Thyroid gland (tissue), 4 donors: ENCODE measurements around the gene STXBP1. TPM values are rescaled to one million over a fixed set of nuclear protein-coding genes. Genes with fewer than 3 reads are reported as not detected.
A peak's percentile ranks its signal among the peaks of the same experiment; 100 is the strongest.

Experiments
- DNase-seq, 2 donors: peaks; one replicate each; pipeline ENCODE4 v3.0.0-alpha.2; 2019
- H3K27ac ChIP-seq, 3 donors: fragments of 200-600 bp; sonication (generic); 1 replicate in 2 of 3; 2 replicates in 1 of 3; pipeline ENCODE4 v1.5.1; 2016 to 2019; ENCODE audit warnings: mild to moderate bottlenecking in 1 of 3, moderate library complexity in 1 of 3
- H3K27me3 ChIP-seq: fragments of 200-600 bp; sonication (generic); one replicate; pipeline ENCODE4 v1.5.1; 2019
- H3K36me3 ChIP-seq, 2 donors: fragments of 200-600 bp; sonication (generic); one replicate each; pipeline ENCODE4 v1.5.1; 2016 to 2019
- H3K4me1 ChIP-seq, 2 donors: fragments of 200-600 bp; sonication (generic); one replicate each; pipeline ENCODE4 v1.5.1; 2017 to 2019
- H3K4me3 ChIP-seq, 3 donors: fragments of 200-600 bp; sonication (generic); replicated peaks in 1 of 3; 1 replicate in 2 of 3; 2 replicates in 1 of 3; pipeline ENCODE4 v1.5.1; 2016; ENCODE audit warnings: mild to moderate bottlenecking in 1 of 3
- H3K9me3 ChIP-seq: fragments of 200-600 bp; sonication (generic); one replicate; pipeline ENCODE4 v1.5.1; 2017
- POLR2A ChIP-seq, 2 donors: fragments of 450-650 bp; IDR thresholded peaks; one replicate each; pipeline ENCODE4 v1.6.1; 2017; ENCODE audit warnings: antibody characterized with exemption in 2 of 2, mild to moderate bottlenecking in 2 of 2, moderate library complexity in 1 of 2
- WGBS, 2 donors: methylation state at CpG; one replicate each; pipeline ENCODE4 v1.1.5; 2017; 5-methylcytosine and 5-hydroxymethylcytosine counted together
- intact Hi-C: fragments of 100-400 bp; cut with DNase I; formaldehyde crosslinking; loops from one replicate; pipeline ENCODE4 v1.15.1; 2023
- total RNA-seq, 4 donors: library from RNA; depleted of rRNA; stranded (reverse); fragments of >200 nt; gene quantifications; one replicate each; pipeline ENCODE4 v1.2.3, GENCODE V29; 2016
- TF ChIP-seq, protein P1 (sequence below), 6 experiments: fragments of 200-600 bp in 3 of 6; fragments of 450-650 bp in 3 of 6; sonication (generic) in 3 of 6; IDR thresholded peaks; one replicate each; pipeline ENCODE4 v1.5.1; 2016 to 2019; ENCODE audit warnings: antibody characterized with exemption in 6 of 6, mild to moderate bottlenecking in 2 of 6, inconsistent platforms in 1 of 6, moderate library complexity in 1 of 6

The STXBP1 gene
- total RNA-seq, 4 donors from 2014 or later = 23.8 to 139 (median 106) TPM

DNA sequence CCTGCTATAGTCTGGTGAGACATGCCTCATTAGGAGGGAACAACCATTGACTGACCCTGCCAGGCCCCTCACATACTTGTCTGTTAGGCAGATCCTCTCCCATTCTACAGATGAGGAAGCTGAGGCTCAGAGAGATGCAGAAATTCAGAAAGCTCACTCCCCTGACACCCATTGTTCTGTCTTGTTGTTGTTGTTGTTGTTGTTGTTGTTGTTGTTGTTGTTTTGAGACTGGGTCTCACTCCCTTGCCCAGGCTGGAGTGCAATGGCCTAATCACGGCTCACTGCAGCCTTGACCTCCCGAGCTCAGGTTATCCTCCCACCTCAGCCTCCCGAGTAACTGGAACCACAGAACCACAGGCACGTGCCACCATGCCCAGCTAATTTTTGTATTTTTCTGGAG lies 81.6 kb downstream of the STXBP1 start:
- H3K4me3 ChIP-seq = no peak overlapping the region
- H3K9me3 ChIP-seq = no peaks in the 10 kb centered on the region
- no peak for DNase-seq
- H3K27me3 ChIP-seq = no peaks in the 10 kb centered on the region
- intact Hi-C loops = no loop called here
- peaks cover 0 to under 1% of the 10 kb centered on the region in 2 donors for H3K4me1 ChIP-seq
- H3K36me3 ChIP-seq = peaks cover 0 to 11% of the 10 kb centered on the region in 2 donors
- TF ChIP-seq, protein P1, sequence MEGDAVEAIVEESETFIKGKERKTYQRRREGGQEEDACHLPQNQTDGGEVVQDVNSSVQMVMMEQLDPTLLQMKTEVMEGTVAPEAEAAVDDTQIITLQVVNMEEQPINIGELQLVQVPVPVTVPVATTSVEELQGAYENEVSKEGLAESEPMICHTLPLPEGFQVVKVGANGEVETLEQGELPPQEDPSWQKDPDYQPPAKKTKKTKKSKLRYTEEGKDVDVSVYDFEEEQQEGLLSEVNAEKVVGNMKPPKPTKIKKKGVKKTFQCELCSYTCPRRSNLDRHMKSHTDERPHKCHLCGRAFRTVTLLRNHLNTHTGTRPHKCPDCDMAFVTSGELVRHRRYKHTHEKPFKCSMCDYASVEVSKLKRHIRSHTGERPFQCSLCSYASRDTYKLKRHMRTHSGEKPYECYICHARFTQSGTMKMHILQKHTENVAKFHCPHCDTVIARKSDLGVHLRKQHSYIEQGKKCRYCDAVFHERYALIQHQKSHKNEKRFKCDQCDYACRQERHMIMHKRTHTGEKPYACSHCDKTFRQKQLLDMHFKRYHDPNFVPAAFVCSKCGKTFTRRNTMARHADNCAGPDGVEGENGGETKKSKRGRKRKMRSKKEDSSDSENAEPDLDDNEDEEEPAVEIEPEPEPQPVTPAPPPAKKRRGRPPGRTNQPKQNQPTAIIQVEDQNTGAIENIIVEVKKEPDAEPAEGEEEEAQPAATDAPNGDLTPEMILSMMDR (IDR thresholded peaks at IDR 0.05) = no peak
- no peak for TF ChIP-seq POLR2A (IDR thresholded peaks at IDR 0.05)
- 96% methylated on average over 4 of the region's 4 CpGs for WGBS, 2 donors
- no peak overlapping the region for H3K27ac ChIP-seq

DNA sequence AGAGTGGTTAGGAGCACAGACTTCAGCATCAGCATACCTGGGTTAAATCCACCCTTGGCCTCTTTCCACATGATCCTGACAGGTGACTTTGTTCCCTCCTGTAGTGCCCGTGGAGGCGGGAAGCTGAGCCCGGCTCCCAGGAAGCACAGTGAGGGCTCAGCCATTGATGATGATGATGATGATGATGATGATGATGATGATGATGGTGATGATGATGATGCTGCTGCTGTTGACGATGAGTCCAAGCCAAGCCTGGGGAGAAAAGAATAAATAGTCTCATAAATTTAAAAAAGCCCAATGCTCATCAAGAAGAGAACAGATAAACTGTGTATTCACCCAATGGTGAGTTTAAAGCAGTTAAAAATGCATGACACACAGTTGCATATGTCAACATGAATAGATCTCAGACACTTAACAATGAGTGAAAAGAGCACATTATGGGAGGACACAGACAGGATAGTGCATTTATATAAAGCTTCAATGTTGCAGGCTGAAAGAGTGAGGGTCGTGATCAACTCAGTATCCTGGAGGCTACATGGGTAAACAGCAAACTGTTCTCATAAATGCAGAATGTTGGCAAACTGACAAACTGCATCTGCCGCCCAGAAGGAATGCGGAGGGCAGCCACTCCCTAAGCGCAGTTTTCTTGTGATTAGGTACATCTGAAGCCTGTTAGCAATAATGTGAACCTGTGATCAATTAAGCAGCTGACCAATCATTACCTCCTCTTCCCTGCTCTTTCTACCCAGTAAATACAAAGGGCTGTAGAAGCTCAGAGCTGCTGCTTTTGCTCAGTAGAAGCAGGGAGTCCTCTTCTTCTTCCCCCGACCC lies 83.0 kb downstream of the STXBP1 start:
- Histone ChIP-seq H3K9me3 (no peaks in the 10 kb centered on the region), H3K4me3 (no peak overlapping the region), H3K4me1 (peaks cover 11 to 14% of the 10 kb centered on the region in 2 donors), H3K36me3 (peaks cover 0 to 11% of the 10 kb centered on the region in 2 donors), H3K27ac (no peak overlapping the region), H3K27me3 (no peaks in the 10 kb centered on the region)
- intact Hi-C loops = no loop called here
- 81% methylated on average over 9 of the region's 9 CpGs for WGBS, 2 donors
- no peak for DNase-seq
- TF ChIP-seq, protein P1 (IDR thresholded peaks at IDR 0.05) = no peak
- TF ChIP-seq POLR2A (IDR thresholded peaks at IDR 0.05) = no peak

DNA sequence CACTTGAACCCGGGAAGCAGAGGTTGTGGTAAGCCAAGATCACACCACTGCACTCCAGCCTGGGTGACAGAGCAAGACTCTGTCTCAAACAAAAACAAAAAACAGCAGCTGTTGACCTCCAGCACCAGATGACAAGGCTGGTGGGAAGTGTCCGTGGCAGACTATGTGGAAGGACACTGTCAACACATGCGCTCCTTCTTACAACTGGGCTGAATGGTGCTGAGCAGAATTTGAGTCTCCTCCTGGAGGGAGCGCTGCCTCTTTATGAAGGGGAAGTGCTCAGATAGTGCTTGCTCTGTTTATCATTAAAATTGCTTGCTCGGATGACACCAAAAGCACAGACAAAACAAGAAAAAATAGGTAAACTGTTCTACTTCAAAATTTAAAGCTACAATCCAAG lies 85.5 kb downstream of the STXBP1 start:
- H3K27ac ChIP-seq = no peak overlapping the region
- no peaks in the 10 kb centered on the region for H3K27me3 ChIP-seq
- TF ChIP-seq, protein P1 (IDR thresholded peaks at IDR 0.05) = no peak
- no peak for TF ChIP-seq POLR2A (IDR thresholded peaks at IDR 0.05)
- intact Hi-C loops = no loop called here
- no peak overlapping the region for H3K4me3 ChIP-seq
- H3K9me3 ChIP-seq = no peaks in the 10 kb centered on the region
- 87% methylated on average over 5 of the region's 5 CpGs for WGBS, 2 donors
- peaks cover 28 to 31% of the 10 kb centered on the region in 2 donors for H3K4me1 ChIP-seq
- H3K36me3 ChIP-seq = no peaks in the 10 kb centered on the region
- no peak for DNase-seq

DNA sequence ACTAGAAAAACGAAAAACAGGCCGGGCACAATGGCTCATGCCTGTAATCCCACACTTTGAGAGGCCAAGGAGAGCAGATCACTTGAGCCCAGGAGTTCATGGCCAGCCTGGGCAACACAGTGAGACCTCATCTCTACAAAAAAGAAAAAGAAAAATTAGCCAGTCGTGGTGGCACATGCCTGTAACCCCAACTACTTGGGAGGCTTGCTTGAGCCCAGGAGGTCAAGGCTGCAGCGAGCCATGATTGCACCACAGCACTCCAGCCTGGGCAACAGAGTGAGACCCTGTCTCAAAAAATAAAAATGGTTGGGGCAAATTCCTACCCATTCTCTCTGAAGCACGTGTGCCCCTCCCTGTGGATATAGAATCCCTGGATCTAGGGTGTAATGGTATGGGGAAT lies 86.3 kb downstream of the STXBP1 start:
- TF ChIP-seq, protein P1 (IDR thresholded peaks at IDR 0.05) = no peak
- TF ChIP-seq POLR2A (IDR thresholded peaks at IDR 0.05) = no peak
- 93 to 95% methylated on average over 5 of the region's 5 CpGs for WGBS, 2 donors
- H3K9me3 ChIP-seq = no peaks in the 10 kb centered on the region
- intact Hi-C loops = no loop called here
- no peaks in the 10 kb centered on the region for H3K36me3 ChIP-seq
- no peak overlapping the region for H3K4me3 ChIP-seq
- H3K27me3 ChIP-seq = no peaks in the 10 kb centered on the region
- DNase-seq = no peak
- H3K27ac ChIP-seq = peak overlapping the region; percentile 92 to 96 (median 93)
- H3K4me1 ChIP-seq = peaks cover 28 to 31% of the 10 kb centered on the region in 2 donors

DNA sequence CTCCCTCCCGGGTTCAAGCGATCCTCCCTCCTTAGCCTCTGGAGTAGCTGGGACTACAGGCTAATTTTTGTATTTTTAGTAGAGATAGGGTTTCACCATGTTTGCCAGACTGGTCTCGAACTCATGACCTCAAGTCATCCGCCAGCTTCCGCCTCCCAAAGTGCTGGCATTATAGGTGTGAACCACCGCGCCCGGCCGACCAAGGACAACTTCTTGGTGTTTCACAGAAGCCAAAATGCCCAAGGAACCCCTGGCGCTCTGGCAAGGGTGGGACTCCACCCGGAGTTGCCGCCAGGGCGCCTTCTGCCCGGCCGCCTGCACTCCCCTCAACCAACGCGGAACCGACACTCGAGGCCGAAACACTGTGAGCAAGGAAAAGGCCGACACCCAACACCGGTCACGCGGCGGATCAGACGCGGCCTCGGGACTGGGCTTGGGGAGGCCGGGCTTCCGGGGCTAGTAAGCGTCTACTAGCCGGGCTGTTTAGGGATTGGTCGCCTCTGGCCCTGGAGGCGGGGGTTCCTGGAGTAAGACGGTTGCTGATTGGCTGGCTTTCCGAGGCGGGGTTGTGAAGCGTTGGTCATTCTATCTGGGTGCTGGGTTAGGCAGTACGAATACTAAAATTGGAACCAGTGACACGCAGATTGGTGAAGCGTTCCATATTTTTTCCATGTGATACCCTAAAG lies 87.1 kb downstream of the STXBP1 start:
- Histone ChIP-seq H3K4me1 (peaks cover 28 to 31% of the 10 kb centered on the region in 2 donors), H3K27me3 (no peaks in the 10 kb centered on the region), H3K4me3 (no peak overlapping the region), H3K36me3 (no peaks in the 10 kb centered on the region), H3K27ac (peak overlapping the region; percentile 92 to 96 (median 93)), H3K9me3 (no peaks in the 10 kb centered on the region)
- TF ChIP-seq, protein P1 (IDR thresholded peaks at IDR 0.05) = peak in 4 of 6 experiments; percentile 13 to 45 (median 30)
- peak in 1 of 2 donors; percentile 72 for TF ChIP-seq POLR2A (IDR thresholded peaks at IDR 0.05)
- peak; percentile 97 to 98 for DNase-seq
- intact Hi-C loops = no loop called here
- WGBS, 2 donors = 15 to 22% methylated on average over 25 to 41 of the region's 41 CpGs
